Measurements from ENCODE around the gene HINT3. TPM values are rescaled to one million over a fixed set of nuclear protein-coding genes. Genes with fewer than 3 reads are reported as not detected.

Gene HINT3
- total and polyA plus RNA-seq, 7 donors = 15.0 to 49.6 (median 41.4) TPM

DNA sequence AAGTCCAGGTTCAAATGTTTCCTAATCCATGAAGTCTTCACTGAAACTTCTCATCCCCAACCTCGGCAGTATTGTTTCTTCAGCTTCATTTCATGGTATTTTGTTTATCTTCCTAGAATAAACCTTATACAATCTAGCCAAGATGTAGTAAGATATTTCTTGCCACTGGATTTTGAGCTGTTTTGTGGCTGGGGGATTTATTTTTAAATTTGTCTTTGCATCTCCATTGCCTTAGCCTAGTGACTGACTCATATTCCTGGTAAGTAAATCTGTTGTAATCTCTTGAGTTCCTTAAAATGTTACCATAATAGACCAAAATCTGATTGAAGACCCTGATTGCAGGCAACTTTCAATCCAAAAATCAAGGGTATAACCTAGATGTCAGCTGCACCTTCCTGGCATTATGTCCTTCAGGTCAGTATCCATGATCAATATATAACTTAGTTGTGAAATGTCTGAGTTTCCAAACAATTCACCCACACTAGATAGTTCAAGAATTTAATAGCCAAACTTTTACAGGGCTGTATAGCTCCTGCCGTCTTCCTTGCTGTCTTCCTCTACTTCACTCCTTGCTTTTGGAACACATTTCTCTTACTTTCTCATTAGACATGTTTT is 25.1 kb downstream of the HINT3 start:
- 92% methylated on average over 2 of the region's 2 CpGs for WGBS, 2 donors

DNA sequence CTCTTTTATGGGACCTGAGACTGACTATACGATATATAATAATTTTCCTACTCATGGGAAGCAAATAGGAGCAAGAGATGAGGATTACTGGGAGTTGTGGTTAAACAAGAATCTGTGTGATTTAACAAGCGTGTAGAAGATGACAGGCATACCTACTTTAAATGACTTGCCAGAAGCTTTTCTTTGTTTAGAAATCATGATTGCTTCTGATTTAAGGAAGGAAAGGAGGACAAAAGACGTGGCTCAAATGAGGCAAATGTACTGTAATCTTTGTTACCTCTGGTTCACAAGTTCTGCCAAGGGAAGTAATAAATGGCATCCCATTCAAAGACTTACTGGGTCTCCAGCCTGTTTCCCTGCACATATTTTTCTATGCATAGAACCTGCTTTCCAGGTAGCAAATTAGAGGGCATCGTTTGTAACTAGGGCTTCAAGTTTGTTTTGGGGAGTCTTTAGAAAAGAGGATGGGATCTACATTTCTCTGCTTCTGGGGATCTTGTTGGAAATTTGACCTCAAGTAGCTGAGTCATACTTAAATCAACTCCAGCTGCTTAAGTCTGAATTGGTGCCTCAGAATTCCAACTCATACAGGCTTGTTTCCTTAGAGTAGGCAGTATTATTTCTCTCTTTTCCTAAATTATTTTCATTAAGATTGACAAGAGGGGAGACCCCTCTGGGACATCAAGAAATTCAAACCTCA is 26.8 kb downstream of the HINT3 start:
- Histone ChIP-seq H3K27ac (no peak overlapping the region), H3K9me3 (no peaks in the 10 kb centered on the region), H3K4me3 (no peak overlapping the region), H3K4me1 (peaks cover 0 to 19% (median 15%) of the 10 kb centered on the region in 4 donors), H3K36me3 (peaks cover 0 to 7% (median 0%) of the 10 kb centered on the region in 4 donors), H3K27me3 (no peaks in the 10 kb centered on the region)
- DNase-seq = no peak
- WGBS, 2 donors = 64% methylated on average over 4 of the region's 4 CpGs
- TF ChIP-seq POLR2AphosphoS5 (IDR thresholded peaks at IDR 0.05) (no peak), EP300 (IDR thresholded peaks at IDR 0.05) (no peak), POLR2A (IDR thresholded peaks at IDR 0.05) (no peak)
- TF ChIP-seq, protein P1, sequence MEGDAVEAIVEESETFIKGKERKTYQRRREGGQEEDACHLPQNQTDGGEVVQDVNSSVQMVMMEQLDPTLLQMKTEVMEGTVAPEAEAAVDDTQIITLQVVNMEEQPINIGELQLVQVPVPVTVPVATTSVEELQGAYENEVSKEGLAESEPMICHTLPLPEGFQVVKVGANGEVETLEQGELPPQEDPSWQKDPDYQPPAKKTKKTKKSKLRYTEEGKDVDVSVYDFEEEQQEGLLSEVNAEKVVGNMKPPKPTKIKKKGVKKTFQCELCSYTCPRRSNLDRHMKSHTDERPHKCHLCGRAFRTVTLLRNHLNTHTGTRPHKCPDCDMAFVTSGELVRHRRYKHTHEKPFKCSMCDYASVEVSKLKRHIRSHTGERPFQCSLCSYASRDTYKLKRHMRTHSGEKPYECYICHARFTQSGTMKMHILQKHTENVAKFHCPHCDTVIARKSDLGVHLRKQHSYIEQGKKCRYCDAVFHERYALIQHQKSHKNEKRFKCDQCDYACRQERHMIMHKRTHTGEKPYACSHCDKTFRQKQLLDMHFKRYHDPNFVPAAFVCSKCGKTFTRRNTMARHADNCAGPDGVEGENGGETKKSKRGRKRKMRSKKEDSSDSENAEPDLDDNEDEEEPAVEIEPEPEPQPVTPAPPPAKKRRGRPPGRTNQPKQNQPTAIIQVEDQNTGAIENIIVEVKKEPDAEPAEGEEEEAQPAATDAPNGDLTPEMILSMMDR (IDR thresholded peaks at IDR 0.05) = no peak
- intact Hi-C loops (cut with DNase I) = loop anchor here (10.0 kb wide), 1 partner anchor 199 kb away; no protein-coding TSS in a partner anchor

More for the DNA sequence above, 25.1 kb downstream of the HINT3 start:
- Histone ChIP-seq H3K9me3 (no peaks in the 10 kb centered on the region), H3K4me3 (no peak overlapping the region), H3K36me3 (peaks cover 0 to 17% (median 0%) of the 10 kb centered on the region in 4 donors), H3K4me1 (peaks cover 0 to 7% (median 6%) of the 10 kb centered on the region in 4 donors), H3K27ac (no peak overlapping the region), H3K27me3 (no peaks in the 10 kb centered on the region)
- TF ChIP-seq, protein P1 (IDR thresholded peaks at IDR 0.05) = no peak
- TF ChIP-seq POLR2A (IDR thresholded peaks at IDR 0.05) = no peak
- TF ChIP-seq POLR2AphosphoS5 (IDR thresholded peaks at IDR 0.05) = no peak
- no peak for TF ChIP-seq EP300 (IDR thresholded peaks at IDR 0.05)
- intact Hi-C loops (cut with DNase I) = loop anchor here (10.0 kb wide), 1 partner anchor 197 kb away; no protein-coding TSS in a partner anchor
- no peak for DNase-seq

DNA sequence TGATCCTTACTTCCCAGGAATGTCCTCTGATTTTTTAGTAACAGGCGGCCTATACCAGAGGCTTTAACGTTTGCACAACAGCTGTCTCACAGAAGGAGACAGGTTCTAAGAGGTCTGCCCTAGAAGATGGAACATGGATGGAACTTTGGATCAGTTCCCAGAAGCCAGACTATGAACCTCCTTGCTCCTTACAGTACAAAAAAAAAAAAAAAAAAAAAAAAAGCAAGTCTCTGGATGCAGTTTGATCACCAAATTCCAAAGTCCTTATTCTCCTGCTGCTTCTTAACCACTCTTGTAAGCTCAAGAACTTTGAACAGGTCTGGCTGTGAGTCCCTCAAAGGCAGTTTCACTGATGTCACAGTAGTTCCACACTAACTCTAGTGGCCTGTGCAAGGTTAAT is 27.7 kb downstream of the HINT3 start:
- Histone ChIP-seq H3K27me3 (no peaks in the 10 kb centered on the region), H3K4me3 (no peak overlapping the region), H3K9me3 (no peaks in the 10 kb centered on the region), H3K36me3 (peaks cover 0 to 7% (median 0%) of the 10 kb centered on the region in 4 donors), H3K27ac (no peak overlapping the region), H3K4me1 (peaks cover 0 to 20% (median 16%) of the 10 kb centered on the region in 4 donors)
- TF ChIP-seq, protein P1 (IDR thresholded peaks at IDR 0.05) = no peak
- no peak for TF ChIP-seq POLR2AphosphoS5 (IDR thresholded peaks at IDR 0.05)
- TF ChIP-seq EP300 (IDR thresholded peaks at IDR 0.05) = no peak
- TF ChIP-seq POLR2A (IDR thresholded peaks at IDR 0.05) = no peak
- WGBS, 2 donors = 63 to 79% methylated on average over 2 of the region's 2 CpGs
- intact Hi-C loops (cut with DNase I) = loop anchor here (10.0 kb wide), 1 partner anchor 200 kb away; no protein-coding TSS in a partner anchor
- no peak for DNase-seq

DNA sequence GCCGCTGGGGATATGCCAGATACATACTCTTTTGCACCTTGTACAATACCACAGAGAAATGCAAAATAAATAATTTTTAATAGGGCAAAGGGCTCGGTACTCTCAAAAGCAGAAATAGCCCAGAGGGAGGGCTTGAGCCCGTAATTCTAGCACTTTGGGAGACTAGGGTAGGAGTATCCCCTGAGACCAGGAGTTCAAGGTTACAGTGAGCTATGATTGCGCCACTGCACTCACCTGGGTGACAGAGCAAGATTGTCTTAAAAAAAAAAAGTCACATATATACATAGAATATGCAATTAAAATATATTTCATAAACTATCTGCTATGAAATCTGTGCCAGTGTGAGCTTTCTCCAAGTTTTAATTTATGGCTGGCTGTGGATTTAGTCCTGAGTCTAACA is 29.0 kb downstream of the HINT3 start:
- Histone ChIP-seq H3K27me3 (no peaks in the 10 kb centered on the region), H3K27ac (peak overlapping the region in 3 of 4 donors; percentile 81), H3K4me1 (peaks cover 0 to 21% (median 18%) of the 10 kb centered on the region in 4 donors), H3K4me3 (peak overlapping the region in 3 of 4 donors; percentile 64 to 76 (median 72)), H3K9me3 (no peaks in the 10 kb centered on the region), H3K36me3 (peaks cover 0 to 4% (median 0%) of the 10 kb centered on the region in 4 donors)
- intact Hi-C loops (cut with DNase I) = loop anchor here (10.0 kb wide), 1 partner anchor 201 kb away; no protein-coding TSS in a partner anchor
- 39 to 71% methylated on average over 4 of the region's 4 CpGs for WGBS, 2 donors
- no peak for DNase-seq
- TF ChIP-seq POLR2AphosphoS5 (IDR thresholded peaks at IDR 0.05) (no peak), POLR2A (IDR thresholded peaks at IDR 0.05) (no peak), EP300 (IDR thresholded peaks at IDR 0.05) (no peak)
- TF ChIP-seq, protein P1 (IDR thresholded peaks at IDR 0.05) = no peak

Data from sigmoid colon (tissue), 7 donors.